Mononuclear cell (primary cell): ENCODE data around the gene TP53INP2. TPM values are rescaled to one million over a fixed set of nuclear protein-coding genes. Genes with fewer than 3 reads are reported as not detected.
A peak's percentile ranks its signal among the peaks of the same experiment; 100 is the strongest.
"Not testable (repeated sequence)": the region's sequence is repeated elsewhere in the genome, so short reads cannot be mapped to it uniquely, and the experiment has no call there.

Source experiments
- H3K27me3 ChIP-seq: 2 replicates; pipeline ENCODE4 v1.6.0; 2011; ENCODE audit warnings: low read length, control low read depth; ENCODE audit not compliant: insufficient read depth
- H3K4me1 ChIP-seq: 2 replicates; pipeline ENCODE4 v1.5.1; 2011; ENCODE audit warnings: mild to moderate bottlenecking, low read length, control low read depth; ENCODE audit not compliant: insufficient read depth
- H3K4me3 ChIP-seq: 2 replicates; pipeline ENCODE4 v1.5.1; 2011; ENCODE audit warnings: mild to moderate bottlenecking, low read length, moderate library complexity
- H3K9me3 ChIP-seq: 2 replicates; pipeline ENCODE4 v1.5.1; 2011; ENCODE audit warnings: low read depth, mild to moderate bottlenecking, control low read depth, low read length
- total RNA-seq: library from RNA; depleted of rRNA; stranded (reverse); fragments of >200 nt; gene quantifications from one replicate; pipeline ENCODE4 v1.2.3, GENCODE V29; 2012

Gene TP53INP2
- total RNA-seq = 7.7 TPM

GRCh38 chr20:34704177-34705007, at the start of gene TP53INP2:
Gene TP53INP2, plus strand, starts transcription at chr20:34704344. Its CDS starts 4,396 bp downstream, at chr20:34708740.
- H3K4me3 ChIP-seq = peak within 1 kb of the TSS; percentile 63
- H3K27me3 ChIP-seq = no peaks in the 10 kb centered on the region
- no peaks in the 10 kb centered on the region for H3K9me3 ChIP-seq
- peaks cover 41% of the 10 kb centered on the region for H3K4me1 ChIP-seq

GRCh38 chr20:34658654-34659053, 45.5 kb upstream of the TP53INP2 start:
- not testable (repeated sequence) for H3K4me3 ChIP-seq, H3K27me3 ChIP-seq, H3K9me3 ChIP-seq, H3K4me1 ChIP-seq

- not testable (repeated sequence) for H3K4me3 ChIP-seq, H3K9me3 ChIP-seq, H3K27me3 ChIP-seq, H3K4me1 ChIP-seq
Observed at GRCh38 chr20:34661811-34662210, 42.3 kb upstream of the TP53INP2 start.

- Histone ChIP-seq H3K4me3 (no peak overlapping the region), H3K4me1 (no peaks in the 10 kb centered on the region), H3K9me3 (no peaks in the 10 kb centered on the region), H3K27me3 (no peaks in the 10 kb centered on the region)
Observed at GRCh38 chr20:34663213-34663943, 40.8 kb upstream of the TP53INP2 start.

GRCh38 chr20:34664751-34665150, 39.4 kb upstream of the TP53INP2 start:
- H3K27me3 ChIP-seq, H3K4me1 ChIP-seq, H3K4me3 ChIP-seq, H3K9me3 ChIP-seq: not testable (repeated sequence)

- H3K4me1 ChIP-seq = no peaks in the 10 kb centered on the region
- no peak overlapping the region for H3K4me3 ChIP-seq
- H3K27me3 ChIP-seq = no peaks in the 10 kb centered on the region
- no peaks in the 10 kb centered on the region for H3K9me3 ChIP-seq
Observed at GRCh38 chr20:34669094-34669493, 35.0 kb upstream of the TP53INP2 start.

- Histone ChIP-seq H3K27me3 (no peaks in the 10 kb centered on the region), H3K4me3 (no peak overlapping the region), H3K9me3 (no peaks in the 10 kb centered on the region), H3K4me1 (peaks cover 20% of the 10 kb centered on the region)
Observed at GRCh38 chr20:34673412-34673811, 30.7 kb upstream of the TP53INP2 start.

GRCh38 chr20:34675561-34675960, 28.6 kb upstream of the TP53INP2 start:
- Histone ChIP-seq H3K27me3 (no peaks in the 10 kb centered on the region), H3K4me3 (no peak overlapping the region), H3K4me1 (peaks cover 27% of the 10 kb centered on the region), H3K9me3 (no peaks in the 10 kb centered on the region)

GRCh38 chr20:34675993-34676641, 28.0 kb upstream of the TP53INP2 start:
- Histone ChIP-seq H3K27me3 (no peaks in the 10 kb centered on the region), H3K9me3 (no peaks in the 10 kb centered on the region), H3K4me3 (peak overlapping the region; percentile 70), H3K4me1 (peaks cover 30% of the 10 kb centered on the region)

GRCh38 chr20:34676642-34677373, 27.3 kb upstream of the TP53INP2 start, which contains the start of gene PIGU:
Gene PIGU, minus strand, starts transcription at chr20:34677092. Its CDS starts 7 bp downstream, at chr20:34677085.
- Histone ChIP-seq H3K9me3 (no peaks in the 10 kb centered on the region), H3K27me3 (no peaks in the 10 kb centered on the region), H3K4me1 (peaks cover 34% of the 10 kb centered on the region), H3K4me3 (peak within 1 kb of the TSS; percentile 70)

- no peaks in the 10 kb centered on the region for H3K27me3 ChIP-seq
- H3K4me3 ChIP-seq = no peak overlapping the region
- peaks cover 28% of the 10 kb centered on the region for H3K4me1 ChIP-seq
- H3K9me3 ChIP-seq = no peaks in the 10 kb centered on the region
Observed at GRCh38 chr20:34680586-34681175, 23.5 kb upstream of the TP53INP2 start.

GRCh38 chr20:34683667-34684066, 20.5 kb upstream of the TP53INP2 start:
- Histone ChIP-seq H3K4me1 (peaks cover 17% of the 10 kb centered on the region), H3K9me3 (no peaks in the 10 kb centered on the region), H3K27me3 (no peaks in the 10 kb centered on the region), H3K4me3 (no peak overlapping the region)

- Histone ChIP-seq H3K27me3 (no peaks in the 10 kb centered on the region), H3K9me3 (no peaks in the 10 kb centered on the region), H3K4me1 (peaks cover 3% of the 10 kb centered on the region), H3K4me3 (no peak overlapping the region)
Observed at GRCh38 chr20:34689486-34689885, 14.7 kb upstream of the TP53INP2 start.

- H3K9me3 ChIP-seq = no peaks in the 10 kb centered on the region
- H3K27me3 ChIP-seq = no peaks in the 10 kb centered on the region
- H3K4me3 ChIP-seq = no peak overlapping the region
- H3K4me1 ChIP-seq = peaks cover 3% of the 10 kb centered on the region
Observed at GRCh38 chr20:34691838-34692237, 12.3 kb upstream of the TP53INP2 start.
